Measurements from ENCODE around the gene FBLIM1.

Gene FBLIM1

GRCh38 chr1:15767941-15768340, 9.3 kb downstream of the FBLIM1 start:
- Histone ChIP-seq H3K4me1 (ENCODE audit: control insufficient read depth, low read length) (peaks cover 7% of the 10 kb centered on the region), H3F3A (ENCODE audit: control insufficient read depth, insufficient read depth) (no peaks in the 10 kb centered on the region), H3K27ac (ENCODE audit: low read depth, low read length) (no peak overlapping the region), H3K9me2 (replicated peaks; ENCODE audit: control insufficient read depth, low read length) (no peaks in the 10 kb centered on the region), H4K20me1 (ENCODE audit: control insufficient read depth, insufficient read depth, low read depth, low read length) (peaks cover 3% of the 10 kb centered on the region; the same call in 1 of the 2 replicates), H3K9me3 (ENCODE audit: control insufficient read depth, insufficient read depth, low read length) (no peaks in the 10 kb centered on the region), H3K27me3 (ENCODE audit: control insufficient read depth, low read length) (peaks cover 9% of the 10 kb centered on the region; the same call in 1 of the 2 replicates), H3K4me3 (ENCODE audit: low read length) (no peak overlapping the region), H3K36me3 (ENCODE audit: control insufficient read depth, low read length) (no peaks in the 10 kb centered on the region), H3K4me2 (ENCODE audit: low read length) (no peak overlapping the region), H3K79me2 (ENCODE audit: control insufficient read depth, low read length) (no peaks in the 10 kb centered on the region)
- TF ChIP-seq EZH2phosphoT487 (IDR thresholded peaks at IDR 0.05; ENCODE audit: borderline replicate concordance, low read length) (no peak), CTCF (IDR thresholded peaks at IDR 0.05; ENCODE audit: low read depth, low read length, poor library complexity, severe bottlenecking) (no peak)

- Histone ChIP-seq H4K20me1 (ENCODE audit: control insufficient read depth, insufficient read depth, low read depth, low read length) (peaks cover 3% of the 10 kb centered on the region; the same call in 1 of the 2 replicates), H3K79me2 (ENCODE audit: control insufficient read depth, low read length) (no peaks in the 10 kb centered on the region), H3K4me2 (ENCODE audit: low read length) (no peak overlapping the region), H3K9me3 (ENCODE audit: control insufficient read depth, insufficient read depth, low read length) (no peaks in the 10 kb centered on the region), H3F3A (ENCODE audit: control insufficient read depth, insufficient read depth) (no peaks in the 10 kb centered on the region), H3K36me3 (ENCODE audit: control insufficient read depth, low read length) (no peaks in the 10 kb centered on the region), H3K4me3 (ENCODE audit: low read length) (no peak overlapping the region), H3K27ac (ENCODE audit: low read depth, low read length) (no peak overlapping the region), H3K27me3 (ENCODE audit: control insufficient read depth, low read length) (peaks cover 9% of the 10 kb centered on the region; the same call in 1 of the 2 replicates), H3K9me2 (replicated peaks; ENCODE audit: control insufficient read depth, low read length) (no peaks in the 10 kb centered on the region), H3K4me1 (ENCODE audit: control insufficient read depth, low read length) (peaks cover 7% of the 10 kb centered on the region)
- TF ChIP-seq CTCF (IDR thresholded peaks at IDR 0.05; ENCODE audit: low read depth, low read length, poor library complexity, severe bottlenecking) (no peak), EZH2phosphoT487 (IDR thresholded peaks at IDR 0.05; ENCODE audit: borderline replicate concordance, low read length) (no peak)
Measured at GRCh38 chr1:15768388-15768787, 9.8 kb downstream of the FBLIM1 start.

GRCh38 chr1:15770313-15770962, 11.8 kb downstream of the FBLIM1 start:
- H3K36me3 ChIP-seq (ENCODE audit: control insufficient read depth, low read length) = no peaks in the 10 kb centered on the region
- no peaks in the 10 kb centered on the region for H3K9me2 ChIP-seq (replicated peaks; ENCODE audit: control insufficient read depth, low read length)
- TF ChIP-seq CTCF (IDR thresholded peaks at IDR 0.05; ENCODE audit: low read depth, low read length, poor library complexity, severe bottlenecking) (no peak), EZH2phosphoT487 (IDR thresholded peaks at IDR 0.05; ENCODE audit: borderline replicate concordance, low read length) (no peak)
- H3K79me2 ChIP-seq (ENCODE audit: control insufficient read depth, low read length) = no peaks in the 10 kb centered on the region
- H3K27me3 ChIP-seq (ENCODE audit: control insufficient read depth, low read length) = peaks cover 9% of the 10 kb centered on the region; the same call in 1 of the 2 replicates
- no peak overlapping the region for H3K27ac ChIP-seq (ENCODE audit: low read depth, low read length)
- H3K4me1 ChIP-seq (ENCODE audit: control insufficient read depth, low read length) = peaks cover 7% of the 10 kb centered on the region
- H3K4me2 ChIP-seq (ENCODE audit: low read length) = no peak overlapping the region
- H4K20me1 ChIP-seq (ENCODE audit: control insufficient read depth, insufficient read depth, low read depth, low read length) = no peaks in the 10 kb centered on the region
- no peaks in the 10 kb centered on the region for H3F3A ChIP-seq (ENCODE audit: control insufficient read depth, insufficient read depth)
- H3K4me3 ChIP-seq (ENCODE audit: low read length) = no peak overlapping the region
- H3K9me3 ChIP-seq (ENCODE audit: control insufficient read depth, insufficient read depth, low read length) = no peaks in the 10 kb centered on the region
